MG63 (cell line): ENCODE measurements around the gene LORICRIN. TPM values are rescaled to one million over a fixed set of nuclear protein-coding genes. Genes with fewer than 3 reads are reported as not detected.

Source experiments
- DNase-seq: peaks from one replicate; pipeline ENCODE4 v3.0.0-alpha.2; 2020
- H3K27me3 ChIP-seq: fragments of 250-450 bp; sonication (Bioruptor Pico); 2 replicates; pipeline ENCODE4 v1.5.1; 2020; ENCODE audit warnings: mild to moderate bottlenecking, moderate library complexity
- H3K36me3 ChIP-seq: fragments of 250-450 bp; sonication (Bioruptor Pico); 2 replicates; pipeline ENCODE4 v1.5.1; 2020; ENCODE audit warnings: mild to moderate bottlenecking, moderate library complexity
- H3K4me3 ChIP-seq: fragments of 250-450 bp; sonication (Bioruptor Pico); 2 replicates; pipeline ENCODE4 v1.5.1; 2020; ENCODE audit warnings: mild to moderate bottlenecking, moderate library complexity
- H3K9me3 ChIP-seq: fragments of 250-450 bp; sonication (Bioruptor Pico); 2 replicates; pipeline ENCODE4 v1.5.1; 2020; ENCODE audit warnings: mild to moderate bottlenecking, moderate library complexity
- total RNA-seq: library from RNA; depleted of rRNA; stranded (reverse); fragments of >200 nt; shearing (Covaris generic); gene quantifications from 2 replicates; pipeline ENCODE4 v1.2.3, GENCODE V29; 2014; ENCODE audit warnings: low replicate concordance

LORICRIN gene
- total RNA-seq, 1 experiment from 2014 or later = not detected

DNA sequence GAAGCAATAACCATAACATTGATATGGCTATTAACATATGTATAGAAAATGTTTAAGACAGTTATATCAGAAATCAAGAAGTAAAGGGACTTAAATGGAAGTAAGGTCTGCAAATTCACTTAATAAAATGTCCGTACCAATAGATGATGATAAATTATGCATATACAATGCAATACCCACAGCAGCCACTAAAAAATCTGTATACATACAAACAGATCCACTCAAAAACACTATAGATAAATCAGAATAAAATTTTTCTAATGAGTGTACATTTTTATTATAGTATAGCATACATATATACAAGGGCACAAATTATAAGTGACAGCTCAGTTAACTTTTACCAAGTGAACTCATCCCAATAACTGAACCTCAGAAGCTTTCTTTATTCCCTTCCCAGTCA, 6.0 kb downstream of the LORICRIN start:
- peaks cover 55% of the 10 kb centered on the region for H3K27me3 ChIP-seq
- H3K9me3 ChIP-seq = no peaks in the 10 kb centered on the region
- no peak for DNase-seq
- H3K4me3 ChIP-seq = no peak overlapping the region
- H3K36me3 ChIP-seq = no peaks in the 10 kb centered on the region

DNA sequence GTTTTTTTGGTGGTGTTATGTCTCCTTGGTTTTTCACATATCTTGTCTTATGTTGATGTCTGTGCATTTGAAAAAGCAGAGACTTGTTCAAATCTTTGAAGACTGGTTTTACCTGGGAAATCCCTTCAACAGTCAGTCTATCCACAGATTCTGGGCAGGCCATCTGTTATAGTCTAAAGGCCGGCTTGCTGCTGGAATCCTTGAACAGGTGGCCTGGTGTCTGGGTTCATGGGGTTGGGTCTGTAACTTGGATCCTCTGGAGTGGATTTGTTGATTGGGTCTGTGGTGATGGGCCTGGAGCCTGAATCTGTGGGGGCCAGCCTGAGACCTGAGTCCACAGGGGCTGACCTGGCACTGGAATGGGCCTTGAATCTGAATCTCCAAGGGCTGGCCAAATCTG, 12.2 kb downstream of the LORICRIN start:
- Histone ChIP-seq H3K9me3 (no peaks in the 10 kb centered on the region), H3K27me3 (peaks cover 17% of the 10 kb centered on the region), H3K36me3 (no peaks in the 10 kb centered on the region), H3K4me3 (no peak overlapping the region)
- no peak for DNase-seq

DNA sequence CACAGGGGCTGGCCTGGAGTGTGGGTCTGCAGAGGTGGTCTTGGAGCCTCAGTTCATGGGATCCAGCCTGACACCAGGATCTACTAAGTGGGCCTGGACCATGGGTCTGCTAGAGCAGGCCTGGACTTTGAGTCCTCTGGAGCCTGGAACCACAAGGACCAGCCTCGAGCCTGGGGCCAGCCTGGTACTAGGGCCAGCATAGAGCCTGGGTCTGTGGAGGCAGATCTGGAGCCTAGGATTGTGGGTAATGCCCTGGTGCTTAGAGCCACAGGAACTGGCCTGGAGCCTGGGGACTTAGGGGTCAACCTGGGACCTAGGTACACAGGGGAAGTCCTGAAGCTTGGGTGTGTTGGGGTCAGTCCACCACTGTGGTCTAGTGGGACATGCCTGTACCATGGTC, 12.7 kb downstream of the LORICRIN start:
- peaks cover 19% of the 10 kb centered on the region for H3K27me3 ChIP-seq
- H3K36me3 ChIP-seq = no peaks in the 10 kb centered on the region
- no peak overlapping the region for H3K4me3 ChIP-seq
- no peak for DNase-seq
- H3K9me3 ChIP-seq = no peaks in the 10 kb centered on the region

DNA sequence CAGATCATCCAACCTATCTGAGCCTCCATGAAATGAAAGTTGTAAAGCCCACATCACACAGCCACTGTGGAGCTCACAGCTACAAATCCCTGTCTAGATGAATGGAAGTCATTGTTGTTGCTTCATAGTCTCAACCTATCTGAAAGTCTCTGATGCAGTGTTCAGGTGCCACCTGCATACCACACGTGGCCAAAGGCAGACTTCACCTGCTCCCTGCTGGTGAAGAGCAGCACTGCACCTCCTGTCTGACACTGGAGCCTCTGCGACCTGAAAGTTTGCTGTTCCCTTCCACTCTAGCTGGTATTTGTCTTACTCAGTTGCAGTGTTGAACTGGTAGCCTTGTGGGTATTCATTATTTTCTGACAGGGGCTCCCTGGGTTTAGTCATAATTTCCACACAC, 18.4 kb downstream of the LORICRIN start:
- Histone ChIP-seq H3K9me3 (no peaks in the 10 kb centered on the region), H3K4me3 (no peak overlapping the region), H3K27me3 (peaks cover 10% of the 10 kb centered on the region), H3K36me3 (no peaks in the 10 kb centered on the region)
- DNase-seq = no peak

DNA sequence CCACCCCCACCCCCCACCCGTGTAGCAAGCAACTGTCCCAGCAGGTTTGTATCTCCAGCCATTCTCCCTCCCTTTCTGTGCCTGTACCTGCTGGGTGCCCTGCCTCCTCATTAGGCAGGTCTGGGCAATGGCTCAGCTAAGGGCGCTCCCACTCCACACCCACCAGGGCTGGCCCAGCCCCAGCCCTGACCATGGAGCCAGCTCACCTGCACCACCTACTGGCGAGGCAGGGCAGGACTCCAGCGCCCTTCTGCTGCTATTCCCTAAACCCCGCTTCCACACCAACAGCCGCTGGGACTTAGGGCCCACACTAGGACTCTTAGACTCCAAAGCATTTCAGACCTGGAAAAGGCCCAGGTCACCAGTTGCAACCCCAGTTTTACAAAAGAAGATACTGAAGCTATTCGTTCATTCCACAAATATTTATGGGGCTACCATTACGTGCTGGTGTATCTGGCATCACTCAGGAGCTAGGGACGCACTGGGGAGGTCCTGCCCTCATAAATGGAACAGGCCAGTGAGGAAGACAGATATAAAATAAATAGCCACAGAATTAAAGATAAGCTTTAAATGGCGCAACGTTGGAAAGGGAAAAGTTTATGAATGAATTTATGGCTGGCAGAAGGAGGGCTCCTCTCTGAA, 29.3 kb downstream of the LORICRIN start:
- H3K36me3 ChIP-seq = no peaks in the 10 kb centered on the region
- peak; percentile 33 for DNase-seq
- H3K27me3 ChIP-seq = peaks cover 7% of the 10 kb centered on the region; the same call in 1 of the 2 replicates
- no peak overlapping the region for H3K4me3 ChIP-seq
- H3K9me3 ChIP-seq = no peaks in the 10 kb centered on the region

DNA sequence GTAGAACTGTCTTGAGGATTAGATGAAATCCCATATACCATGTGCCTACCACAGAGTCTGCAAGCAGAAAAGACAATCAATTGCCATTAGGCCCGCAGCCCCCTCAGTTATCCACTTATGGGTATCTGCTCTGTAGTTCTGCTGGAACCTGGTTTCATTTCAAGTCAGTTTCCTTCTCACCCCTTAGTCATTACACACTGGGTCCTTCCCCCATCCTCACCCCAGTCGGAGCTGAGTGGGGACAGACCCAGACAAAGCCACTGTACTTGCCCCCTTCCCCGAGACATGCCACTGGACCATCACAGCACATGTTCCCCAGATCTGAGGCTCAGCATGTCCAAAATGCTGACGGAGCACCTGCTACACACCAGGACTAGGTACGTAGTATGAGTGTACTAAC, 32.0 kb downstream of the LORICRIN start:
- no peak overlapping the region for H3K4me3 ChIP-seq
- no peaks in the 10 kb centered on the region for H3K9me3 ChIP-seq
- DNase-seq = no peak
- no peaks in the 10 kb centered on the region for H3K27me3 ChIP-seq
- H3K36me3 ChIP-seq = no peaks in the 10 kb centered on the region

DNA sequence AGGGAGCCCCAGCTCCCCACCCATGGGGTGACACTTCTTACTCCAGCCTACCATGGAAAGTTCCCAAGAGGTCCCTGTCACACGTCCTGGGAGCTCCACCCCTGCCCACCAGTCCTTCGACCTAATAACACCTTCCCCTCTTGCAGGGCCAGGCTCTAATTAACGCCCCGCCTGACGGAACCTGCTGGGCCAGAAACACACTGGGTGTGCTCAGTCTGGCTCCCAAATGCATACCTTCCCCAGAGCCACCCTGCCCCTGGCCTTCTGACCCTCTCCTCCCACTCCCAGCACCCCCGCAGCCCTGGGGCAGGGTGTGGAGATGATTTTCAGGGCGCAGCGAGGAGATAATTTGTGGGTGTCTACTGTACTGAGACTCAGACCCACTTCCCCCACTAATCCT, 32.7 kb downstream of the LORICRIN start:
- Histone ChIP-seq H3K4me3 (no peak overlapping the region), H3K27me3 (no peaks in the 10 kb centered on the region), H3K36me3 (no peaks in the 10 kb centered on the region), H3K9me3 (no peaks in the 10 kb centered on the region)
- DNase-seq = no peak

DNA sequence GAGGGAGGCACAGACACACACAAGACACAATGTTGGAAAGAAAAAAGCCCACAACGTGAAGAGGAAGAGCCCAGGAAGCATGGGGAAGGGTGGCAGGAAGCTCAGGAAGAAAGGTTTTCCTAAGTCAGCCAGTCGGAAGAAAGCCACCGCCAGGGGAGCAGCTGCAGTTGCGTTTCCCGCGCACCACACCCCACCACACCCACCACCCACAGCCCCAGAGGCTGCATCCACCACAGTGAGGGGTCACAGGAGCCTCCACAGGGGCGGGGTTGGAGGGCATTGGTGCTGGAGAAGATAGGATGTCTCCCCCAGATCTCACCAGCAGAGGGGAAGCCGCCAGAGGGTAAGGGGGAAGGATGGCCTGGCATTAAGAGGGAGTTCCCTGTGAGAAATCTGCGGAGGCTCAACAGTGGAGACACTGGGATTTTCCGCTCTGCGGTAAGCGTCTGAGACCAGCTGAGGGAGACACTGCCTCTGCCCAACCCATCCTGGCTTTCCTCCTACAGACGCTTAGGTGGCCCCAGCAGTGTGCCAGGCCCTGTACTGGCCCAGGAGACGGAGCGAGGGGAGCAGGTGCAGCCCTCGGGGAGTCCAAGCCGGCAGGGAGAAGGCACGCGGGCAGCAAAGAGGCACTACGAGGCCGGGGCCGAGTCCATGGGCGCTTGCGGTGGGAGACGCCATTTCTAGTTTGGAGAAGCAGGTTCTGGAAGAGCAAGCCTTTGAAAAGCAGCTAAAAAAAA, 33.4 kb downstream of the LORICRIN start:
- no peaks in the 10 kb centered on the region for H3K27me3 ChIP-seq
- no peaks in the 10 kb centered on the region for H3K36me3 ChIP-seq
- no peak for DNase-seq
- no peak overlapping the region for H3K4me3 ChIP-seq
- no peaks in the 10 kb centered on the region for H3K9me3 ChIP-seq

DNA sequence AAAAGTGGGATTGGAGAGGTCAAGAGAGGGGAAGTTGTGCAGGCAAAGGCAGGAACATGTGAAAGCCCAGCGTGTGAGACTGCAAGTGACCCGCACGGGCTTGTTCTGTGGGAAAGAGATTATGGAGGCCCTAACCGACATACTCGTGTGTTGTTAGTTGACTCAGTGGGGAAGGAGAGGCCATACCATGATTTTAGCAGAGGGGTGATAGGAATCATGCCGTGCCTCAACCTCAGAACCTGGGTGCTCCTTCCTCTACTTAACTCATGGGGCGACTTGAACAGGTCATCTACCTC, 33.9 kb downstream of the LORICRIN start:
- Histone ChIP-seq H3K36me3 (no peaks in the 10 kb centered on the region), H3K9me3 (no peaks in the 10 kb centered on the region), H3K4me3 (no peak overlapping the region), H3K27me3 (no peaks in the 10 kb centered on the region)
- DNase-seq = no peak

DNA sequence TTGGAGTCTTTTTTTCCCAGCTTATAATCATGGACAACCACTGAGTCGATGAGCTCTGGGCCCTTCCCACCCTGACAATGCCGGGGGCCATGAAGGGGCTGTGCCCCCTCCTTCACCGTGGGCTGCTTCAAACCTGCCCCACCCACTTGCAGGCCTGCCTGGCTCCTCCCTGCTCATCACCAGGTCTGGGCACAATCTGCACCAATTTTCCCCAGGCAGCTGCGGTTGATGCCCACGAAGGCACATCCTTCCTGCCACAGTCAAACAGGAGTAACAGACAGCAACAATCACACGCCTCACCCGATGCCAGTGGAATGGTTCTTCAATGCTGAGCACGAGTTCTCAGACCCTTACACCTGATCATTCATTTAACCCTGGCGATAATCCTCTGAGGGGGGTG, 34.4 kb downstream of the LORICRIN start:
- no peak for DNase-seq
- H3K27me3 ChIP-seq = no peaks in the 10 kb centered on the region
- no peak overlapping the region for H3K4me3 ChIP-seq
- no peaks in the 10 kb centered on the region for H3K9me3 ChIP-seq
- H3K36me3 ChIP-seq = no peaks in the 10 kb centered on the region

DNA sequence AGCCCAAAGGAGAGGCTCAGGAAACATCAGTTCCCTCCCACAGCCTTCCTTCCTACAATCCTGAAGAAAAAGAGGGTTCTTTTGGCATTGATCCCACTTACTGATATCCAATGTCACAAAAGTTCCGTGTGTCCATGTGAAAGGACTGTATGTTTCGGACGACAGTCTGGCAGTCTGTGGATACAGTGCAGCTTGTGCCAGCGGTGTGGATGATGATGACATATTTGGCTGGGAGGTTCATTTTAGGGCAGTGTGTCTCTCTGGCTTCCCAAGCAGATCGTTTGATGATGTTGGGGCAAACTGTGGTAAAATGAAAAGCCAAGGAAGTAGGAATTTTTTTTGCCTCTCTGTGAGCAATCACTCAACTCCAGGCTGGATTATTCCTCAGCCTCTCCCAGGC, 42.8 kb downstream of the LORICRIN start:
- H3K4me3 ChIP-seq = no peak overlapping the region
- no peaks in the 10 kb centered on the region for H3K9me3 ChIP-seq
- no peaks in the 10 kb centered on the region for H3K36me3 ChIP-seq
- H3K27me3 ChIP-seq = peaks cover 6% of the 10 kb centered on the region; the same call in 1 of the 2 replicates
- DNase-seq = no peak

DNA sequence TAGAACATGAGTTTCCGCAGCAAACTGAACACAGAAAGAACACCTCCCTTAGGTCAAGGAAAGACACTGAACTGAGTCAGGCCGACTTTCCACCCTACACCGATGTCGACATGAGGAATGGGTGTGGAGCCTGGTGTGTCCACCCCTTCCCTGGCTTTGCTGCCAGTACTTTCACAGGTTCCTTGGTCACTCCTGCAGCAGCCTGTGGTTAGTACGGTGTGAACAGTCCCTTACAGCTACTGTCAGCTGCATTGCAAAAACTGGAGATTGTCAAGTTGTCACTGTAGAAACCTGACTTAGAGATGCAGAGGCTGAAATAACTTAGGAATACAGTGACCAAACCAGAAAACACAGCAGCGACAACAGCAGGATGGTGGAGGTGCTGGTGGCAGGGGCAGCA, 46.2 kb downstream of the LORICRIN start:
- H3K4me3 ChIP-seq = no peak overlapping the region
- no peaks in the 10 kb centered on the region for H3K9me3 ChIP-seq
- no peaks in the 10 kb centered on the region for H3K36me3 ChIP-seq
- peaks cover 6% of the 10 kb centered on the region; the same call in 1 of the 2 replicates for H3K27me3 ChIP-seq
- no peak for DNase-seq

DNA sequence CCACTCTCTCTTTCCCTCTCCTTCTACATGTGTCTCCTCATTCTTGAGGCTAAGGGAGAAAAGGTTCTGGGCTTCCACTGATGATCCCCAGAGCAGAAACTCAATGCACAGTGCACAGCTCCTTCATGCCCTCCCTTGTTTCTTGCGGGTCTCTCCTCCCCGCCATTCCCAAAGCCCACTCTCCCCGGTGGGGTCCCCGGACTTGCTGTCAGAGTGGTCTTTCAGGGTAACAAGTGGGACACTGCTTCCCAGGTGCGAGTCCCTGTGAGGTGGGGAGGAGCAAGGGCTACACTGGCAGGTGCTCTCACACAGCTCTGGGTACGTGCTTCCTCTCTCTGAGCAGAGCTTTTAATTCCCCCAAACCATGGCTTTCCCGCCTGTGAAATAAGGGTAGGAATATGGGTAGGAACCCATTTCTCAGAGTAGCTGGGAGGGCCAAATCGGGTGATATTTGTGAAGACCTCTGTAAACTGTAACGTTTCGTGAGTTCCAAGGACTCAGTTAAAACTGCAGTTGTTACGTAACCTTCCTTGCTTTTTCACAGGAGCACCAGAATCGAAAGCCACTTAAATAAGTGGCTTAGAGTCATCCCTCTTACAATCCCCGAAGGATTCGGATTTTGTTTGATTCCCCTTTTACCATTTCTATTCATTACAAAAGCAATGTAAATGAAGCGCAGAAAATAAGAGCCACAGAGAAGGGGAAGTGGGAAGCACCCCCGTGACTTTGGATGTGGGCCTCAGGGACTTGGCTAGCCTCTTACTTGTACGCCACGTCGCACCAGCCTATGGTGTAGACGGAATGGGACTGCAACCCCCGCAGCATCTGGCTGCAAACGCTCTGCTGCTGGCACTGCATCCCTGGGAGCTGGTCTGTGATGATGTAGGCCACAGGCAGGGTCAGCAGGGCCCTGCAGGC, 47.1 kb downstream of the LORICRIN start:
- Histone ChIP-seq H3K27me3 (peaks cover 6% of the 10 kb centered on the region; the same call in 1 of the 2 replicates), H3K36me3 (no peaks in the 10 kb centered on the region), H3K9me3 (no peaks in the 10 kb centered on the region), H3K4me3 (no peak overlapping the region)
- no peak for DNase-seq

DNA sequence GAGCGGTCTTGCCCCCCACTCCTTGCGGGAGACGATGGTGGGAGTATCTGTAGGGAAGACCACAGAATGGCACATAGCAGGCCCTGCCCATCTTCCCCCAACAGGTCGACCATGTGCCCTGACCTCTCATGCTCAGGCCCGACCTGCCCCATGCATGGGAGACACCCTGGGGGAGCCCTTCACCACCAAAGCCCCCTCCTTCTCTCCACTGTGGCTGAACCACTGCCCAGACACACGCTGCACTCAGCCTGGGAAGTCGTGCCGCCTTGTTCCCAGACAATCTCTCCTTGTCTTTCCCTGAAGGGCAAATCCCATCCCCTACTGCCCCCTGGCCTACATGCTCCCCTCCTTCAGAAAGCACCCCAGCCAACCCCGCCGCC, 47.7 kb downstream of the LORICRIN start:
- Histone ChIP-seq H3K9me3 (no peaks in the 10 kb centered on the region), H3K36me3 (no peaks in the 10 kb centered on the region), H3K27me3 (peaks cover 6% of the 10 kb centered on the region; the same call in 1 of the 2 replicates), H3K4me3 (no peak overlapping the region)
- DNase-seq = no peak

DNA sequence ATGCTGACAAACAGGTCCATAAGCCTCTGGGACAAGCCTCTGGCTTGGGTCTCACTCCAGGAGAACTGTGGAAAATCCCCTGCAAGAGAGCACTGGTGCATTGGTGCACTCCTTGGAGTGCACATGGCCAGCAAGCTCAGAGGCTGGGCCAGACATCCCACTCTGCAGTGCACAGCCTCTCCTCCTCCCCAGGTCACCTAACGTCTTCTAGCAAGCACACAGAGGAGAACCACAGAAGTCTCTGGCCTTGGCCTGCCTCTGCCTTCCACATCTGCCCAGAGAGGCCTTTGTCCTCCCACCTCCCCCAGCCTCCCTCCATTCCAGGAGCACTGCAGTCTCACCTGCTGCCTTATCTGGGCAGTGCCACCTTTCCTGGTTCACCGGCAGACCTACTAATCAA, 49.1 kb downstream of the LORICRIN start:
- H3K9me3 ChIP-seq = no peaks in the 10 kb centered on the region
- peaks cover 6% of the 10 kb centered on the region; the same call in 1 of the 2 replicates for H3K27me3 ChIP-seq
- H3K4me3 ChIP-seq = no peak overlapping the region
- no peak for DNase-seq
- no peaks in the 10 kb centered on the region for H3K36me3 ChIP-seq

DNA sequence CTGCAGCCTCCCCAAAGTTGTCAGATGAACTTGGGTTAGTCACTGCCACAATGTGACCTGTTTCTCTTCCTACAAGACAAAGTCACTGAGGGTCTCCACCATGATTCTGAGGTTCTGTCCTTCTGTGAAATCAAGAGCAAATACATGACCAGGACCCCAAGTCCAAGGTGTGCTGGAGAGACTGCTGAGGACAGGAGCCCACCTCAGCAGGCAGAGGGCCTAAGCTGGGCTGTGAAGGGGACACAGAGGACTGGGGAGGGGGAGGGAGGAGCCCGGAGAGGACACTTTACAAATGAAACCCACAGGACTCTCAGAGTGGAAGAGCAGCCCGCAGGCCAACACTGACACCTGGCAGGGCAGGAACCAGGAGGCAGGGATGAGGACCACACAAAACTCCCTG, 50.0 kb downstream of the LORICRIN start:
- no peak overlapping the region for H3K4me3 ChIP-seq
- H3K36me3 ChIP-seq = no peaks in the 10 kb centered on the region
- peaks cover 5% of the 10 kb centered on the region; the same call in 1 of the 2 replicates for H3K27me3 ChIP-seq
- H3K9me3 ChIP-seq = no peaks in the 10 kb centered on the region; the same call in 1 of the 2 replicates
- DNase-seq = no peak

DNA sequence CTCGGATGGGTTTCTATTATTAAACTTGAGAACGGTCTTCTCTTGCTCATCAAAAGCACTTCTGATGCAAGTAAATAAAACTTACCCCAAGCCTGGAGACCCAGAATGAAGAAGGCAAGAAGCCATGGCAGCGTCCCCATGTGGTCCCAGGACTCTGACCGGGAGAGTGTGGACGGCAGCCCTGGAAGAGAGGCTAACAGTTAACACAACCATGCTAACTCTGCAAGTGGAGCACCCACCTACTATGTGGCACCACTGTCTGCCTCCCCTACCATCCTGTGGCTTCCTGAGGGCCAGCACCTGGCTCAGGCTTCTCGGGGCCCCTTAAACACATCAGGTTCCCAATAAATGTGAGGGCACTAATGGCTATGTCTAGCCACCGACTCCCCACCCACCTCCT, 51.0 kb downstream of the LORICRIN start:
- no peaks in the 10 kb centered on the region for H3K36me3 ChIP-seq
- DNase-seq = no peak
- no peaks in the 10 kb centered on the region; the same call in 1 of the 2 replicates for H3K9me3 ChIP-seq
- H3K4me3 ChIP-seq = no peak overlapping the region
- no peaks in the 10 kb centered on the region; the same call in 1 of the 2 replicates for H3K27me3 ChIP-seq
